Coronary artery (tissue), 2 donors: Measurements from ENCODE around the gene HMGCLL1.

Experiments used
- DNase-seq: peaks from one replicate; pipeline ENCODE4 v3.0.0-alpha.2; 2017; ENCODE audit warnings: low spot score
- H3K27ac ChIP-seq, 2 donors: fragments of 200-600 bp; sonication (generic); one replicate each; pipeline ENCODE4 v1.5.1; 2016 to 2019
- H3K4me3 ChIP-seq: fragments of 200-600 bp; sonication (generic); 2 replicates; pipeline ENCODE4 v1.5.1; 2016; ENCODE audit warnings: mild to moderate bottlenecking, moderate library complexity
- TF ChIP-seq, protein P1 (sequence below): fragments of 200-600 bp; sonication (generic); IDR thresholded peaks from one replicate; pipeline ENCODE4 v1.5.1; 2019; ENCODE audit warnings: antibody characterized with exemption

The HMGCLL1 gene

DNA sequence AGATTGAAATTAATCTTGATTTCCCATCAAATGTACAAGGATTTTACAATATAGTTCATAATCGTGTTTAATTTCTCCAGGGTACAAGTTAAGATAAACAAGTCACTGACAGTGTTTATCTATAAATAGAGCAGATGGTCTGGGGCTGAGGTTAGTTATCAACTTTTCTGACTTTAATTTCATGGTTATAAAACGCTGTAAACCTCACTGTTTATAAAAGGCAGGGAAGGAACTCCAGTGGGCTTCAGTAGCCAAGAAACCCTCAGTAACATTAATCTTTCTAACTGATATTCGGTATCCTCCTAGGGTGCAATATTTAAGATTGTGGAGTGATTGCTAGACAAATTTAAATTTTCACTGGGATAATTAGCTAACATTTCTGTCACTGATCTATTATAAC, 183.1 kb downstream of the HMGCLL1 start:
- DNase-seq: no peak
- Histone ChIP-seq H3K27ac (no peak overlapping the region), H3K4me3 (no peak overlapping the region)
- TF ChIP-seq, protein P1, sequence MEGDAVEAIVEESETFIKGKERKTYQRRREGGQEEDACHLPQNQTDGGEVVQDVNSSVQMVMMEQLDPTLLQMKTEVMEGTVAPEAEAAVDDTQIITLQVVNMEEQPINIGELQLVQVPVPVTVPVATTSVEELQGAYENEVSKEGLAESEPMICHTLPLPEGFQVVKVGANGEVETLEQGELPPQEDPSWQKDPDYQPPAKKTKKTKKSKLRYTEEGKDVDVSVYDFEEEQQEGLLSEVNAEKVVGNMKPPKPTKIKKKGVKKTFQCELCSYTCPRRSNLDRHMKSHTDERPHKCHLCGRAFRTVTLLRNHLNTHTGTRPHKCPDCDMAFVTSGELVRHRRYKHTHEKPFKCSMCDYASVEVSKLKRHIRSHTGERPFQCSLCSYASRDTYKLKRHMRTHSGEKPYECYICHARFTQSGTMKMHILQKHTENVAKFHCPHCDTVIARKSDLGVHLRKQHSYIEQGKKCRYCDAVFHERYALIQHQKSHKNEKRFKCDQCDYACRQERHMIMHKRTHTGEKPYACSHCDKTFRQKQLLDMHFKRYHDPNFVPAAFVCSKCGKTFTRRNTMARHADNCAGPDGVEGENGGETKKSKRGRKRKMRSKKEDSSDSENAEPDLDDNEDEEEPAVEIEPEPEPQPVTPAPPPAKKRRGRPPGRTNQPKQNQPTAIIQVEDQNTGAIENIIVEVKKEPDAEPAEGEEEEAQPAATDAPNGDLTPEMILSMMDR: no peak

DNA sequence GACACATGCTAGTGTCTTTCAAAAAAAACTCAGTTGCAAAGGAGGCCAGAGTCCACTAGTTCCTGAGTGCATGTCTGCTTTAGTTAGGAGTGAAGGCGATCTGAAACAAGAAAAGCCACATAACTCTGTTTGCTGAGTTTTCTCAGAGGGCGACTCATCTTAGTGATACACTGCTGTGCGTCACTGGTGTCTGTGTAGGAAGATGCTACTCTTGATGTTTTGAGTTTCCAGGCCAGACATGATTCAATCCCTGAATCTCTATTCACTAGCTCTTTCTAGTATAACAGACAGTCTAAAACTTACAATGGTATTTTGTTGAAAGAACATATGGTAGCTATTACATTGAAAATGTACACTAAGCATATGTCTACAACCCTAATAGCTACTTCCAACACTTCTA, 190.8 kb downstream of the HMGCLL1 start:
- TF ChIP-seq, protein P1: no peak
- no peak for DNase-seq
- no peak overlapping the region for H3K27ac ChIP-seq
- no peak overlapping the region for H3K4me3 ChIP-seq
